Kidney capillary endothelial cell (primary cell): ENCODE data around the gene ACKR1.

Experiments used
- DNase-seq: peaks from one replicate; pipeline ENCODE4 v3.0.0-alpha.2; 2018; ENCODE audit warnings: low spot score

Gene ACKR1, protein sequence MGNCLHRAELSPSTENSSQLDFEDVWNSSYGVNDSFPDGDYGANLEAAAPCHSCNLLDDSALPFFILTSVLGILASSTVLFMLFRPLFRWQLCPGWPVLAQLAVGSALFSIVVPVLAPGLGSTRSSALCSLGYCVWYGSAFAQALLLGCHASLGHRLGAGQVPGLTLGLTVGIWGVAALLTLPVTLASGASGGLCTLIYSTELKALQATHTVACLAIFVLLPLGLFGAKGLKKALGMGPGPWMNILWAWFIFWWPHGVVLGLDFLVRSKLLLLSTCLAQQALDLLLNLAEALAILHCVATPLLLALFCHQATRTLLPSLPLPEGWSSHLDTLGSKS

GRCh38 chr1:159204161-159205141, at the start of gene ACKR1:
Gene ACKR1, plus strand, starts transcription at chr1:159204875. Its CDS starts 85 bp downstream, at chr1:159204960.
- DNase-seq: no peak

GRCh38 chr1:159161001-159161718, 43.5 kb upstream of the ACKR1 start:
- peak; percentile 66 for DNase-seq

DNA sequence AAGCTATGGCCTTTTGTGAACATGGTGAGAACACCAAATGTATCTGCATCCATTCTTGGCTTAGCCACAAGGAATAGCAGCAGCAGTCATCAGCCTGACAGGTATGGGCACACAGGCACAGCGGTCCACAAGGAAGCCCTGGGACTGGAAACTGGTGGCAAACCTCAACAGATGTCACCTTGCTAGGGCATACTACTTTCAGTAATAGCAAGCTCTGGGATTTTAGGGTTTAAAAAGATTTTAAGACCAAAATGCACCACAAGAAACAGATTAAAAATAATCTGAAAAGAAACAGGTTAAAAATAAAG, 43.0 kb upstream of the ACKR1 start:
- DNase-seq: no peak

- no peak for DNase-seq
Observed at GRCh38 chr1:159162516-159163265, 42.0 kb upstream of the ACKR1 start.

GRCh38 chr1:159163614-159164228, 41.0 kb upstream of the ACKR1 start:
- no peak for DNase-seq

DNA sequence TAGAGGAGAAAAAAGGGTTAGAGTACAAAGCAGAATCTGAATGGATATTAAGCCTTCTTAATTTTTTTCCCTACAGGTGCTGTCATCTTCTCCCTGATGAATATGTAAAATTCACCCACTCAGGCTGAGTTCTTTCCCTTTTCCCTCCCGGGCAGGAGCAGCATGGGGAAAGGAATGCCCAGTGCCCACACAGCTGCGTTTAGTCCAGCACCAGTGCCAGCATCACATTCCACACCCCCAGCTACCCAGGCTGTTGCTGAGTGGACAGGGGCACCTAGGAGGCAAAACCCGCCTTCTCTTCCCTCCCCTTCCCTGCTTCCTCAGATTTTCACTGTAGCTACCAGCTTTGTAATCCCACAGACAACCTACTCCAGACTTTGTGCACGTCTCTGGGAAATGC, 36.6 kb upstream of the ACKR1 start:
- no peak for DNase-seq

- no peak for DNase-seq
Observed at GRCh38 chr1:159170639-159171038, 34.0 kb upstream of the ACKR1 start.

DNA sequence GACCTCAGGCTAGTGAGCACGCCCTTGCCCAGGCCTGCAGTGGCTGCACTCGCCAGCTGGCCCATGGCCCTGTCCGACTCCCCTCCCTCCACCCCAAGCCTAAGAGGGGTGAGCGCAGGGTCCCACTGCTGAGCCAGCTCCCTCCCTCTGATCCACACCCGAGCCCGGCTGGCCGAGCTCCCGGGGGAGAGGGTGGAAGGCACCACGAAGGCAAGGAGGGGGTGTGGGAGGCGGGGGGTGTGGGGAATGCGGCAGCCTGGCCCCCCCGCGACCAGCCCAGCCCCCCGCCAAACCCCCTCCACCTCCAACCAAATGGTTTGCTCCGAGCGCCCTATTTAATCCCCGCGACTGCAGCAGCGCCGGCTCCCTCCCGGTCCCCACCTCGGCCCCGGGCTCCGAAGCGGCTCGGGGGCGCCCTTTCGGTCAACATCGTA, 33.4 kb upstream of the ACKR1 start, which contains the start of gene CADM3:
CADM3 (plus strand) TSS at position 362 of the 434 bp plus-strand sequence. CDS start 151 bp downstream, outside the sequence.
- no peak for DNase-seq

- no peak for DNase-seq
Observed at GRCh38 chr1:159171688-159172501, 32.8 kb upstream of the ACKR1 start.

GRCh38 chr1:159172614-159173291, 31.9 kb upstream of the ACKR1 start:
- DNase-seq: no peak

DNA sequence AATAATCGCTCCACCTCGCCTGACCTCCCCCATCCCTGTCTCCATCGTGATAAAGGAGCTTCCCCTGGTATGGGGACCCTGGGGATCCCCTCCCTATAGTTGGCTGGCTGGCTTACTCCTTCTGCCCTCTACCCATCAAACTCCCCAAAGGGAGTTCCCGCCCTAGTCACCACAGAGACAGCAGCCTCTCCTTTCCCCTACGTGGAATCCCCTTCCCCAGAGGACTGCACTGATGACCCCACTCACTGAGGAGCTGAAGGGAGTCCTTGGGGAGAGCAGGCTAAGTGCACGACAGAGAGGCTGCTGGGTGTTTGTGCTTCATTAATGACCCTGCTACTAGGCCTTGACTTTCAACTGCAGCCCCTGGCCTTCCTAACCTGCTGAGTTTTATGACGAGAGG, 31.4 kb upstream of the ACKR1 start:
- no peak for DNase-seq

DNA sequence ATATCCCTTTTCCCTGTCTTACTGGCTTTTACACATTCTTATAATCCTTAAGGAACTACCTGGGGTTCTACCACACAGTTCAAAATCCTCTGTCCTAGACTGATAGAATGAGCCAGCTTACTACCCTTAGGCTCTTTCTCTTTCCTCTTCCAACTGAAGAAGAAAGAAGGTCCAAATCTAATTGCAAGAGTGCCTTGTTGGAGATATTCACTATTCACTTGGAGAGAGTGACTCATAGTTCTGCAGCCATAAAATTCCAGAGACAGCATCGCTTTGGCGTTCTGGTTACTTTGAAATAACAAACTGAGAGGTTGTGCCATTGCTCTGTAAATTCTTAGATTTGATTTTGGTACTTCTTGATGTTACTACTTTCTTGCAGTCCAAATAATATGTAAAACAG, 29.1 kb upstream of the ACKR1 start:
- no peak for DNase-seq

DNA sequence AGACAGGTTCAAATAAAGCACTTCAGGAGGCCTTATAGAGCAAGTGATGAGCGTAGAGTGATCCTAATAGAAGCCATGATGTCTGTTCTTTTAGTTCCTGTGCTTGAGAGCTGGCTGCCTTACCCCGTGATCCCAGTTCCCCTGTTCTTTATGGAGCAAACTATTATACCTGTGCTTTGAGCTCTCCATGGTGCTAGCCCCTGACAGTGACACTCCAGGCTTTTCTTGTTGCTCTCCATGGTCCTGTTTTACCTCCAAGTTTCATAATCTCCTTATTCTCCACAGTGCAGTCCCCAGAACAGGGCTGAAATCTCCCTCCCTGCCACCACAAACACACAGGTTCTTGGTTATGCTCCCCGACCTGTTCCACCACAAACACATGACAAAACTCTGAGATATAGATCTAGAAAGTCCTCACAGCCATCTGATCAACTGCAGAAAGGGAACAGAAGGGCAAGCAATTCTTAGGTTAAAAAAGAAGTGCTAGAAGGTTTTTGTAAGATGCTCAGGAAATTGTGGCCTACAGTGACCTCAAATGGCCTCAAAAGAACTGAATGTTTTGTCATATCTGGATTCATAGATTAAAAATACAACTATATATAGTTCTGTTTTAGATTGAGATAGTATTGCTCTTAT, 27.3 kb upstream of the ACKR1 start:
- DNase-seq: peak; percentile 46

DNA sequence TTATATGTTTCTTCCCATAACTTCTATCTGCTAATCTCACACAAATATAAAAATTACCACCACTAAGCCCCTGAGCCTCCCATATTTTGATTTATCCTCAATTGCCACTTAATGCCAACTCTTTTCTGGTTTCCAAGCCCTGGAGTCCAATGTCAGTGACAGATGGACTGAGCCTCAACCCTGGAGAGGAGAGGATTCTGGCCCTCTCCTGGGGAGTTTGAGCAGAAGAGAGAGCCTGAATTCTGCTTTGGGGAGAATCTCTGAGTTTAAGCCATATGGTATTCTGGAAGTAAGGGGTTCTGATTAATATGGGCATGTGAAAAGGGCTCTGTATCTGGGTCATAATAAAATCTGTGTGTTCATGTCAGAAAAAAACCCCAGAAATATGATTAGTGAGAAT, 24.8 kb upstream of the ACKR1 start:
- no peak for DNase-seq

- DNase-seq: no peak
Observed at GRCh38 chr1:159180516-159180915, 24.2 kb upstream of the ACKR1 start.

DNA sequence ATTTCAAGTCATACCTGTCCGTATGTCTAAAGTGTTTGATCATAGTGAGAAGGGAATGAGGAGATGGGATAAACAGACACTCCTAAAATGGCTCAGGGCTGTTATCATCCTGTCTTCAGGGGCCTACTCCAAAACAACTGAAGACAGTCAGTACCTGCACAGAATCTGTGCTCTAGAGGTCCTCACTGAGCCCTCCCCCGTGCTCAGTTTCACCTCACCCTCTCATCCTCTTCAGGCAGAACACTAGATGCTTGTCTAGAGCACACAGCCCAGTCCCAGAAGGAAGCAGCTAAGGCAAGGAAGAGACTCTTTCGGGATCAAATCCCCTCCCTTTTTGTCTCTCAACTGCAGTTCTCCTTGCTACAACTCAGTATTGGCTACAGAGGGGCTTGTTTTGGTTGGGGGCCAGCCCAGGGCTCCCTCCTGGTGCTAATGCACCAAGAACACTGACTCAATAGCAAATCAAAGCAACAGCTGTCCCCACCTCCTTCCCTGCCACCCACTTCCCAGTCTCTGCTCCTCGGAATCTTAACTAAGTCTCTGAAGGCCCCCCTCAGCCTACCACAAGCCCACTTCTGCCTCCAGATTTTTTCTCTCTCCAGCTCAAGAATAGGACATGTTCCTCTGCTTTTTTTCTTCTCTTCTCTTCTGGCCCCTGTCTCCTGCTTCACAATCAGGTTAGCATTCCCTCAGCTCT, 23.2 kb upstream of the ACKR1 start:
- DNase-seq: no peak

- no peak for DNase-seq
Observed at GRCh38 chr1:159184201-159184600, 20.5 kb upstream of the ACKR1 start.

DNA sequence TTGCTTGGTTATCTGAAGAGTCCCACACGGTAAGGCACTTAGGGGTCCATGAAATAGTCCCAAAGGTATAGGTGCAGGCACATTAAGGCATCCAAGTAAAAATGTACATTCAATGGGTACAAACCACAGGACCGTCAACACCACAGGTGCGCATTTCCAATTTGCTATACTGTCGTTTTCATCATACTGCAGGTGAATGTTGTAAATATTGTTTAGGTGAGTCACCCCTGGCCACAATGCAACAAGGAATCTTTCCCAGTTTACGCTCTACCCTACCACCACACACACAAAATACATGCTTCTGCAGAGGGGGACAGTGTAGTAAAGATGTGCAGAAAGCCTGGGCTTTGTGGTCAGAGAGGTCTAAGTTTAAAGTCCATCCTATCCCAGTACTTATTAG, 19.6 kb upstream of the ACKR1 start:
- no peak for DNase-seq

- DNase-seq: no peak
Observed at GRCh38 chr1:159187033-159187432, 17.6 kb upstream of the ACKR1 start.
